ENCODE data around the gene BABAM2. TPM values are rescaled to one million over a fixed set of nuclear protein-coding genes. Genes with fewer than 3 reads are reported as not detected.
"Not testable (repeated sequence)": the region's sequence is repeated elsewhere in the genome, so short reads cannot be mapped to it uniquely, and the experiment has no call there.

The BABAM2 gene
- total RNA-seq, 2 experiments from 2014 or later = 19.7 to 33.2 TPM

GRCh38 chr2:28327956-28328922 lies 437.7 kb downstream of the BABAM2 start:
- no peaks in the 10 kb centered on the region for H3K9me3 ChIP-seq (ENCODE audit: low read length)
- no peak for TF ChIP-seq EZH2phosphoT487 (IDR thresholded peaks at IDR 0.05; ENCODE audit: borderline replicate concordance, low read depth, low read length)
- TF ChIP-seq CTCF (conservative IDR thresholded peaks at IDR 0.05; ENCODE audit: low read length) = no peak
- H3K79me2 ChIP-seq (ENCODE audit: insufficient read depth, low read depth, low read length) = no peaks in the 10 kb centered on the region
- H3K4me1 ChIP-seq (ENCODE audit: insufficient read depth, low read length, poor library complexity, severe bottlenecking) = no peaks in the 10 kb centered on the region
- no peak for DNase-seq (ENCODE audit: low spot score)
- CTCF ChIA-PET (ENCODE audit: unreplicated experiment) = no interaction called here
- H3K36me3 ChIP-seq (ENCODE audit: insufficient read depth, low read length) = no peaks in the 10 kb centered on the region
- H3K4me3 ChIP-seq (ENCODE audit: low read depth, low read length, poor library complexity, severe bottlenecking) = no peak overlapping the region
- intact Hi-C loops (cut with micrococcal nuclease; ENCODE audit: unreplicated experiment) = no loop called here
- no peak overlapping the region for H2AFZ ChIP-seq (ENCODE audit: low read length)
- no peaks in the 10 kb centered on the region for H3K9me2 ChIP-seq (ENCODE audit: insufficient read depth, low read length)
- H4K20me1 ChIP-seq (ENCODE audit: insufficient read depth, low read length) = no peaks in the 10 kb centered on the region
- H3K4me2 ChIP-seq (ENCODE audit: low read length) = no peak overlapping the region
- POLR2A ChIA-PET = no interaction called here
- no TSS peak for BruUV-seq (replicated peaks)
- H3K27ac ChIP-seq (ENCODE audit: low read depth, low read length, poor library complexity, severe bottlenecking) = no peak overlapping the region

GRCh38 chr2:28329184-28329583 lies 438.7 kb downstream of the BABAM2 start:
- TF ChIP-seq EZH2phosphoT487 (IDR thresholded peaks at IDR 0.05; ENCODE audit: borderline replicate concordance, low read depth, low read length) (no peak), CTCF (conservative IDR thresholded peaks at IDR 0.05; ENCODE audit: low read length) (no peak)
- intact Hi-C loops (cut with micrococcal nuclease; ENCODE audit: unreplicated experiment) = no loop called here
- ChIA-PET POLR2A (no interaction called here), CTCF (ENCODE audit: unreplicated experiment) (no interaction called here)
- Histone ChIP-seq H3K4me3 (ENCODE audit: low read depth, low read length, poor library complexity, severe bottlenecking) (no peak overlapping the region), H4K20me1 (ENCODE audit: insufficient read depth, low read length) (no peaks in the 10 kb centered on the region), H3K79me2 (ENCODE audit: insufficient read depth, low read depth, low read length) (no peaks in the 10 kb centered on the region), H3K9me2 (ENCODE audit: insufficient read depth, low read length) (no peaks in the 10 kb centered on the region), H3K27ac (ENCODE audit: low read depth, low read length, poor library complexity, severe bottlenecking) (no peak overlapping the region), H2AFZ (ENCODE audit: low read length) (no peak overlapping the region), H3K4me1 (ENCODE audit: insufficient read depth, low read length, poor library complexity, severe bottlenecking) (no peaks in the 10 kb centered on the region), H3K4me2 (ENCODE audit: low read length) (no peak overlapping the region), H3K36me3 (ENCODE audit: insufficient read depth, low read length) (no peaks in the 10 kb centered on the region), H3K9me3 (ENCODE audit: low read length) (no peaks in the 10 kb centered on the region)
- BruUV-seq (replicated peaks) = no TSS peak
- no peak for DNase-seq (ENCODE audit: low spot score)

GRCh38 chr2:28330722-28331121 lies 440.2 kb downstream of the BABAM2 start:
- CTCF ChIA-PET (ENCODE audit: unreplicated experiment); H4K20me1 ChIP-seq (ENCODE audit: insufficient read depth, low read length); H3K9me2 ChIP-seq (ENCODE audit: insufficient read depth, low read length); H3K4me2 ChIP-seq (ENCODE audit: low read length); H3K9me3 ChIP-seq (ENCODE audit: low read length); DNase-seq (ENCODE audit: low spot score); H3K4me3 ChIP-seq (ENCODE audit: low read depth, low read length, poor library complexity, severe bottlenecking); H3K27ac ChIP-seq (ENCODE audit: low read depth, low read length, poor library complexity, severe bottlenecking); H3K4me1 ChIP-seq (ENCODE audit: insufficient read depth, low read length, poor library complexity, severe bottlenecking); H3K79me2 ChIP-seq (ENCODE audit: insufficient read depth, low read depth, low read length); H3K36me3 ChIP-seq (ENCODE audit: insufficient read depth, low read length); intact Hi-C loops (cut with micrococcal nuclease; ENCODE audit: unreplicated experiment); H2AFZ ChIP-seq (ENCODE audit: low read length); BruUV-seq (replicated peaks): not testable (repeated sequence)
- POLR2A ChIA-PET = interaction anchor here (0.6 to 0.8 kb wide), 2 partner anchors 568 to 1583 kb away, joined by 3 to 6 read pairs; no protein-coding TSS in a partner anchor

GRCh38 chr2:28331797-28332196 lies 441.3 kb downstream of the BABAM2 start:
- BruUV-seq (replicated peaks); H3K4me3 ChIP-seq (ENCODE audit: low read depth, low read length, poor library complexity, severe bottlenecking): not testable (repeated sequence)

More at GRCh38 chr2:28331797-28332196, 441.3 kb downstream of the BABAM2 start:
- H3K36me3 ChIP-seq (ENCODE audit: insufficient read depth, low read length); H3K9me3 ChIP-seq (ENCODE audit: low read length); CTCF ChIA-PET (ENCODE audit: unreplicated experiment); H3K4me2 ChIP-seq (ENCODE audit: low read length); H3K79me2 ChIP-seq (ENCODE audit: insufficient read depth, low read depth, low read length); H3K27ac ChIP-seq (ENCODE audit: low read depth, low read length, poor library complexity, severe bottlenecking); intact Hi-C loops (cut with micrococcal nuclease; ENCODE audit: unreplicated experiment); H4K20me1 ChIP-seq (ENCODE audit: insufficient read depth, low read length); H2AFZ ChIP-seq (ENCODE audit: low read length); POLR2A ChIA-PET; H3K4me1 ChIP-seq (ENCODE audit: insufficient read depth, low read length, poor library complexity, severe bottlenecking); DNase-seq (ENCODE audit: low spot score); H3K9me2 ChIP-seq (ENCODE audit: insufficient read depth, low read length): not testable (repeated sequence)
